HG03354 (cell line): Measurements from ENCODE around the gene LUC7L.
"Not testable (repeated sequence)": the region's sequence is repeated elsewhere in the genome, so short reads cannot be mapped to it uniquely, and the experiment has no call there.

Experiments used
- ATAC-seq: cut with Tn5 transposase; IDR thresholded peaks from one replicate; pipeline ENCODE4 v1.9.1; 2021; ENCODE audit warnings: mild to moderate bottlenecking; ENCODE audit not compliant: unreplicated experiment, poor library complexity, severe bottlenecking

Gene LUC7L, protein sequence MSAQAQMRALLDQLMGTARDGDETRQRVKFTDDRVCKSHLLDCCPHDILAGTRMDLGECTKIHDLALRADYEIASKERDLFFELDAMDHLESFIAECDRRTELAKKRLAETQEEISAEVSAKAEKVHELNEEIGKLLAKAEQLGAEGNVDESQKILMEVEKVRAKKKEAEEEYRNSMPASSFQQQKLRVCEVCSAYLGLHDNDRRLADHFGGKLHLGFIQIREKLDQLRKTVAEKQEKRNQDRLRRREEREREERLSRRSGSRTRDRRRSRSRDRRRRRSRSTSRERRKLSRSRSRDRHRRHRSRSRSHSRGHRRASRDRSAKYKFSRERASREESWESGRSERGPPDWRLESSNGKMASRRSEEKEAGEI

DNA sequence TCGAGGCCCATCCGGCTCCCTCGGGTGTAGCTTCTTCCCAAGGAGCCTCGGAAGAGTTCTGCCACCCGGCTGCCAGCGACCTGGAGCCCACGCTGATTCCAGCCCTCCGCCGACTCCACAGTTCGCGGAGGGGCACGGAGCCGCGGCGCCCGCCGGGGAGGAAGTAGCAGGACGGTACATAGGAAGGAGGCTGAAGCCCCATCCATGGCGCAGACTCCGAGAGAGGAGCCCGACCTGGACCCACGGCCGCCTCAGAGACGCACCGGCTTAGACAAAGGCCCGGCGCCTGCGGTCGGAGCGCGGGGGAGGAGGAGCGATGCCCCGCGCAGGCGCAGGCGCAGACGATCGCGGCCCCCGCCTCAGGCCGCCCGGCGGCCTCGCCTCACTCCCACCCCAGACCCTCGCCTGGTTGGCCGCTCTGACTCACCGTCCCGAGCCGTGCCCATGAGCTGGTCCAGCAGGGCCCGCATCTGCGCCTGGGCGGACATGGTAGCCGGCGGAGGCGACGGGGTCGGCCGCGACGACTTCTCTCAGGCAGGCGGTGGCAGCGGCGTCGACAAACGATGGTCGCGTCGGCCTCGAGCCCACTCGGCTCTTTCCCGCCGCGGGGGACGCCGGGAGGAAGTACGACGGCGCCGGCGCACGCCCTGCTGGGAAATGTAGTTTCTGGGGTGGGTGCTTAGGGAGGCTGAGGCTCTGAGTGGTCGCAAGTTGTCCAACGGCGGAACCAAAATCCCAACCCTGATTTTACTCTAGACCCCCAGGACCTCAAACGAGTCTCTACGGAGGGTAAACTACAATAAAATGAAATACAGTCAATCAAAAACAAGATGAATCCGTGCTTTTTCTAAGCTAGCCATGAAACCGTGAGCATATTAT is at the start of gene LUC7L:
Gene LUC7L (minus strand): TSS at position 598 of the 879 bp plus-strand sequence. CDS start 110 bp downstream, at position 488.
- peak; percentile 84 for ATAC-seq

DNA sequence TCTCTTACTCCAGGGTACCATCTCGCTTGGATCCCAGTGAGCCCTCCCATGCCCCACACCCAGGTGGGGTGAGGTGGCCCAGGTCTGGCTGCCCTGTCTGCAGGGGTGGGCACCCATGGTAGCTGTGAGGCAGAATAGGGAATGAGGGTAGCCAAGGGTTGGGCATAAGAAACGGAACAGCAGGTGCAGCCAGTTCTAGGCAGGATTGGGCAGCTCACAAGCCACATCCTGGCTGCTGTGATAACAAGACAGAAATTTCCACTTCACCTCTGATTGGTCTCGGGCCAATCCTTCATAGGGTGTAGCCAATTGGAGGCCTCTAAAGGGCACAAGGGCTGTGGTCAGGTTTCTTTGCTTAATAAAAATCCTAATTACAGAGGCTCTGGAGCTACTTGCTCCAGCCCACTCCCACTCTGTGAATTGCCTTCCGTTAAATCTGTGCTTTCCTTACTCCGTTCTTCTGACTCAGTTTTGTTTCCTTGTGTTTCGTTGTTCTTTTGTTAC is 49.7 kb upstream of the LUC7L start:
- no peak for ATAC-seq

DNA sequence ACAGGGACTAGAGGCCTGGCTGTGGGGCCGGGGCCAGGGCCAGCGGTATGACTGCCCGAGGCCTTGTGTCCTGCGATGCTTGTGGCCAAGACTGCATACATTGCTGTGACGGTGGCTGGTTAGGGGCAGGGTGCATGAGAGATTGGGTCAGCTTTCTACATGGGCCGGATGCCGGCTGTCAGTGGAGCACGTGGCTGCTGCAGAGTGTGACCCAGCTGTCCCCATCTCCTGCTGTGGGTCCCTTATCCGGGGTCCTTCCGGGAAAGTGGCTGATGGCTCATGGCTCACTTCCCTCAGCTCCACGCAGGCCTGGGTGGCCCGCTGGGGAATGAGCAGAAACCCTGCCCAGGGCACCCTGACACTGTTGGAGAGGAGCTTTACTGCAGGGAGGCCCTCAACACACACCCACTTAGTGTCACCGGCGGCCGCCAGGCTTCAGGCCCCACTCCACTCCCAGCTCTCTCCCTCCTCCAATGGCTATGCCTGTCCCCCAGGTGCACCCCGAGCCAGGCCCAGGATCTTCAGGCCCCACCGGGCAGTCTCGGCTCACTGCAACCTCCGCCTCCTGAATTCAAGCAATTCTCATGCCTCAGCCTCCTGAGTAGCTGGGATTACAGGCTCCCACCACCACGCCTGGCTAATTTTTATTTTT is 47.3 kb upstream of the LUC7L start:
- ATAC-seq: no peak

DNA sequence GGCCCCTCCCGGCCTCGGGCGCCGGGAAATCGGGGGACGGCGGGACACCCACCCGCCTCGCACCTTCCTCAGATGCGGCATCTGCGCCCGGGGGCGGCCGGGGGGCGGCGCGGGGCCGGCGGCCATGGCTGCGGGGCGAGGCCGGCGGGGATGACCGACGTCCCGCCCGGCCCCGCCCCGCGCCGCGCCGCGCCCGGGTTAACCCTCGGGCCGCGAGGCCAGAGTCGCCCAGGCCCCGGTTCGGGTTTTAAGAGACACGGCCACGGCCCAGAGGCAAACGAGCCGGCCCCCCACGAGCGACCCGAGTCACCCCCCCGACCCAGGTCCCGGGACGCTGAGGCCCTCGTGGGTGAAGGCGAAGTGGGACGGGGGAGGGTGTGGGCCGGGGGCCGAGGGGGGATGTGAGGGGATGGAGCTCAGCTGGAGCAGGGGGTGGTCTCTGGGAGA is 46.6 kb upstream of the LUC7L start, which contains the start of gene RGS11:
Gene RGS11 (minus strand): TSS at position 159 of the 447 bp plus-strand sequence. CDS start 33 bp downstream, at position 126.
- ATAC-seq: no peak

DNA sequence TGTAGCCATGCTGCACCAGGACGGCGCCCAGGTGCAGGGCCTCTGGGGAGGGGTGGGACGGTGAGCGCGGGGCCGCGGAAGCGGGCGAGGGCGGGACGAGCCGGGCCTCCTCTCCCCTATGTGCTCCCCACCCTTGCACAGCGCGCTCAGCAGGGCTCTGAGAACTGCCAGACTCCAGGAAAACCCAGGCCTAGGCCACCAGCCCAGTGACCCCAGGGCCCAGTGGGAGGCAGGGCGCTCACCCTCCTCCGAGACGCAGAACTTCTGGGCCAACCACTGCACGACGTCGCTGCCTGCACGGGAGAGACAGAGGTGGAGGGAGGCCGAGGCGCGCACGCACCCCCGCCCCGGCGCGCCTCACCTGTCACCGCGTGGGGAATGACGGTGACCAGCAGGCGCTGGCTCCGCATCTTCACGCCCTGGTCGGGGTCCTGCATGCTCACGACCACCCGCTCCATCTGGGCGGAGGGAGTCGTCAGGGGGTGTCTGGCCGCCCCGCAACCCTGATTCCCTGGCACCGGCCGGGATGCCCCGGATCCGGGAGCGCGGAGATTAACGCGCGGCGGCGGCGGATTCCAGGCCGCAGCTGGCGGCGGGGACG is 45.9 kb upstream of the LUC7L start:
- ATAC-seq: no peak

DNA sequence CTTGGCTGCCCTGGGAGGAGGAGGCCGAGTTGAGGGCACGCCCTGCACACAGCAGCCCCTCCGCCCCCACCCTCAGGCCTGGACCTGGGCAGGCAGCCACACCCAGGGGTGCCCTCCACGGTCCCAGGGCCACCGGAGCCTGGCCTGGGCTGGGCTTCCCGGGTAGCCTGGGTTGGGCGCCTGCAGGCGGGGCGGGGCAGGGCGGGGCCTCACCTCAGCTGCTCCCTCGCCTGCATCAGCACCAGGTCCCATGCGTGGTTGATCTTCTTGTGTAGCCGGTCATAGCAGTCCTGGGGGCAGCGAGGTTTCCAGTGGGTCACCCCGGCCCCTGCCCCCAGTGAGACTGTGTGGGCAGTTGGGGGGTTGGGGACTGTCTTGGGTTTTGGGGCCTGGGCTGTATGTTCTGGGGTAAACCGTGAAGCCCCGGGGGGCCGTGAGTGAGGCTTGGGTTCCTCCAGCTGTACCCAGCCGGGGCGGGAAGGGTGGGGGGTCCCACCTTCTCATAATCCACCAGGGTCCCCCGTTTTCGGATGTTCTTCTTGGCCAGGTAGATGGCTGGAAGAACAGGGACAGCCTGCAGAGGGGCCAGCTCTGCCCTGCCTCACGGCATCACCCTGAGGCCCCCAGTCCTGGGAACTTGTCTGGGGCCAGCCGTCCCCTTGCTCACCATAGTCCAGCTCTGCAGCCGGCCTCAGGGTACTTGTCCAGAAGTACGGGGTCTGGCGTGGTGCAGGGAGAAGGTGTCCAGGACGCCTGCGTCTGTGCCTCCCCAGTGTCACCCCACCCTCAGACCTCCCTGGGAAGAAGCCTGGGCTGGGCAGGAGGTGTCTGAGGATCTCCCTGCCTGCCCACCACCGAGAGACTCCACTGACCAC is 44.5 kb upstream of the LUC7L start:
- ATAC-seq: no peak

DNA sequence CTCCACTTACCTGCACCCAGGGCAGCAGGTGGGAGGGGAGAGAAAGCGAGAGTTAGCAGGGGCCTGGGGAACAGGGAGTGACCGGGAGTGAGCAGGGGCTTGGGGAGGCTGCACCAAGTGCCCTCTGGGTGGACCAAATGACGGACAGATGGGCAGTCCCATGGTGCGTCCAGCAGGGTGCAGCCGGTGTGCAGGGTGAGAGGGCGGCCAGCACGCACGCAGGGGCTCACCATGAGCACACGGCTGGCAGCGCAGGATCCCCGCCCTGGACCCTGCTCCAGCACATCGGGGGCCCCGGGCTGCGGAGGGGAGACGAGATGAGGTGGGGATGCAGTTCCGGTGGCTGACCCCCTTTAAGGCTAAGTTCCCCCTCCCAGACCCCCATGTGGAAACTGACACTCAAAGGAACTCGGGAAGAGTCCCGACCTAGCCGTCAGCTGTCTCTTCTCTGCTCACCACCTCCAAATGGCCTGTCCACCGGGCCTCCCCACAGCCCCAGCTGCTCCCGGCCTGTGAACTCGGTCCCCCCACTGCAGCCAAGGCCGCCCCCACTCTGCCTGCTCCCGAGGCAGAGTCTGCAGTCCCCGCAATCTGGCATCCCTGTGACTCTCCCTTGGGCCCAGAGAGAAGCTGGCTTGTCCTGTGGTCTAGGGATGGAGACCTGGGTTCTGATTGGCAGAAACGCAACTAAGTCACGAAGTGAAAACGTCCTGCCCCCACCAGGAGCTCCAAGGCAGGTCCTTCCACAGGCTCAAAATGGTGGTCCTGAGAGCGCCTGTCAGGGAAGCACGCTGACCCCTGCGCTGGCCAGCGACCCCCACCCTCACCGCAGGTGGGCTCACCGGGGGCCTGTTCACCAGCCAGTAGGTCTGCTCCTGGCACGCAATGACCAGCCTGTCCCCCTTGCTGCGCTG is 43.6 kb upstream of the LUC7L start:
- no peak for ATAC-seq

DNA sequence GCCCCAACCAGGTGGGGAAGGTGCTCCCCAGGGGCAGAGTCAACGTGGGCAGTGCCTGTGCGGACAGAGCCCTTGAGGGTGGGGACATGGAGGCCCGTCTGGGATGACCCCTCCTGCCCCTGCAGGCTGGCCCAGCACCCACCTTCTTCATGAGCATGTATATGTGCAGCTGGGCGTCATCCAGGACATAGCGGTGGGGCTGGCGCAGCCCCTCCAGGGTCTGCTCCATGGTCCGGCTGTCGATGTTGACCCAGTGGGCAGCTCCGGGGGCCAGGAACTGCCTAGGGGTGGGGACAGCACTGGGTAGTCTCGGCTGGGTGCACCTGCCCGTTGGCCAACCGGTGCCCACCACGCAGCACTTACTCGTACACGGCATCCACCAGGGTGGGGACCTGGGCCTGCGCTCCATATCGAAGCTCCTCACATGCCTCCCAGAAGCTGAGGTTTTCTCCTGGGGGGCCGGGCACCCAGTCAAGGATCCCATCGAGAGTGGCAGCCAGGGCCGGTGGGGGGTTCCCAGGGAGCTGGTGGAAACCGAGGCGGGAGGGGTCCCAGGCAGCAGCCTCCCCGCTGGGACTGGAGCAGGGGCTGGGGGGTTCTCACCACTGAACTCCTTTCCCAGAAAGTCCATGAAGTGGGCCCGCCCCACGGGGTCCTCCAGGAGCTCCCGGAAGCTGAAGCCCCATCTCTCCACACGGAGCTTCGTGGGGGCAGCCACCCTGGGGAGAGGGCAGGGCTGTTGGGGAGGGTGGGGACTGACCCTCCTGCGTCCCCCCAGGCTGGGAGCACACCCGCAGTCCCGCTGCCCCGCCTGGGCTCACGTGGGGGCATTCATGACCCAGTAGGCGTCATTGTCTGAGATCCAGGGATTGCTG is 41.4 kb upstream of the LUC7L start:
- no peak for ATAC-seq

DNA sequence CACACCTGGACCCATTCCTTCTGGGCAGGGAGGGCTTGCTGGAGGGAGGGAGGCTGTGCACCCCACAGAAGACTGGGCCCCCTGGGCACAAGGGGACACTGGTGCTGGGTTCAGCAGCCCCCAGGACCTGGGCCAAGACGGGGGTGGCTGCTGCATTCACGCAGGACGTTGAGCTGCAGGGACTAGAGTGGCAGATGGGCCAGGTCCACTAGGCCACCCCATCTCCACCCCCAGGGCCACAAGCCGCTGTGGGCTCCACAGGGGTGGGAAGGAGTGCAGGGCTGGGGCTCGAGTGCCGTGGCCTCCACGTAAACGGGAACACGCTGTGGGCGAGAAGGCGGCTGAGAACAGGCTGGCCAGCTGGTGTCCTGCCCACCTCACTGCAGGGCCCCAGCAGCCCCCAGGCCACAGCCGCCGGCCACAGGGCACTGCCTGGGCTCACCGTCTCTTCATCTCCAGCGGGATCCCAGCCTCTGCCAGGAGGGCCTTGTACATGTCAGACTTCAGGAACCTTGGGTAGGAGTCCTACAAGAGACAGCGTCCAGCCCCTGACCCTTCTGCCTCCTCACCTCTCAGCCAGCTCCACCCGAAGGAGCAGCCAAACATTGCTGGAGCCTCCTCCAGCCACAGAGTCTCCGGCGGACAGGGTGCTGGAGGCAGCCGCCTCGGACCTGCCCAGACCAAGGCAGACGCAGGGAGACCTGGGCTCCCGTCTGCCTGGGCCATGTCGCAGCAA is 40.0 kb upstream of the LUC7L start:
- no peak for ATAC-seq

DNA sequence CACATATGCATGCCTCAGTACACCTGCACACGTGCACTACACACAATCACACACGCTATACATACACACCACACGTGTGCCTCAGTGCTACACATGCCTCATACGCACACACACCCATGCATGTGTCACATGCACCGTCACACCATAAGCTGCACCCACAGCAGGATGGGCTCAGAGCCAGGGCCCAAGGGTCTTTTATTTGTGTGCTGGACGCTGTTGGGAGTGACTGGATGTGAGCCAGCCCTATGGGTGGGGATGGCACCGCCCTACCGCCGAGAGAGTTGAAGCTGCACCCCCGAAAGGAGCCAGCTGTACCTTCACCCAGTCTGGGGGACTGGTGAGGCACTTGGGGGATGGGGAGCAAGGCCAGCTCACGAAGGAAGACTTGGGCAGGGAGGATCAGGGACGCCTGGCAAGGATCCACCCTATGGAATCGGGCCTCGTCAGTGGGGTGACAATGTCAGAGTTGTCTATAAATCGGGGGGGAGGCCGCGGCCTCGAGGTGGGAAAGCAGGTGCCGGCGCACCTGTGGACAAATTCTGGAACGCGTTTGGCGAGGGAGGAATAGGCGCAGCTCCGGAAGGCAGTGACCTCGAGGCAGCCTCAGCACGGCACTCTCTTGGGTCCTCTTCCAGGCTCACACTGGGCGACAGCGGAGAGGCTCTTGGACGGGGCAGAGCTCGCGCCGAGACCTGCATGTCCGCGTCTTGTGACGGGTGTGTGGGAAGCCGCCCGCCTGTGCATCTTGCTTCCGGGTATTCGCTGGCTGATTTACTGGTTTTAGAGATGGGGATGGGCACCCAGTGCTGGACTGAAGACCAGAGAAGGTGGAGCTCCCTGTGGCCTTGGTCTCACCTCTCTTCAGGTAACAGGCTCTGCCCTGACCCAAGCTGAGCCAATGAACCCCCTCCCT is 39.1 kb upstream of the LUC7L start:
- no peak for ATAC-seq

DNA sequence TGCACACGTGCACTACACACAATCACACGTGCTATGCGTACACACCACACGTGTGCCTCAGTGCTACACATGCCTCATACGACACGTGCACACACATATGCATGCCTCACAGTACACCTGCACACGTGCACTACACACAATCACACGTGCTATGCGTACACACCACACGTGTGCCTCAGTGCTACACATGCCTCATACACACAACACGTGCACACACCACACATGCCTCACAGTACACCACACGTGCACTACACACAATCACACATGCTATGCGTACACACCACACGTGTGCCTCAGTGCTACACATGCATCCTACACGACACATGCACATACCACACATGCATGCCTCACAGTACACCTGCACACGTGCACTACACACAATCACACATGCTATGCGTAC is 38.3 kb upstream of the LUC7L start:
- not testable (repeated sequence) for ATAC-seq

DNA sequence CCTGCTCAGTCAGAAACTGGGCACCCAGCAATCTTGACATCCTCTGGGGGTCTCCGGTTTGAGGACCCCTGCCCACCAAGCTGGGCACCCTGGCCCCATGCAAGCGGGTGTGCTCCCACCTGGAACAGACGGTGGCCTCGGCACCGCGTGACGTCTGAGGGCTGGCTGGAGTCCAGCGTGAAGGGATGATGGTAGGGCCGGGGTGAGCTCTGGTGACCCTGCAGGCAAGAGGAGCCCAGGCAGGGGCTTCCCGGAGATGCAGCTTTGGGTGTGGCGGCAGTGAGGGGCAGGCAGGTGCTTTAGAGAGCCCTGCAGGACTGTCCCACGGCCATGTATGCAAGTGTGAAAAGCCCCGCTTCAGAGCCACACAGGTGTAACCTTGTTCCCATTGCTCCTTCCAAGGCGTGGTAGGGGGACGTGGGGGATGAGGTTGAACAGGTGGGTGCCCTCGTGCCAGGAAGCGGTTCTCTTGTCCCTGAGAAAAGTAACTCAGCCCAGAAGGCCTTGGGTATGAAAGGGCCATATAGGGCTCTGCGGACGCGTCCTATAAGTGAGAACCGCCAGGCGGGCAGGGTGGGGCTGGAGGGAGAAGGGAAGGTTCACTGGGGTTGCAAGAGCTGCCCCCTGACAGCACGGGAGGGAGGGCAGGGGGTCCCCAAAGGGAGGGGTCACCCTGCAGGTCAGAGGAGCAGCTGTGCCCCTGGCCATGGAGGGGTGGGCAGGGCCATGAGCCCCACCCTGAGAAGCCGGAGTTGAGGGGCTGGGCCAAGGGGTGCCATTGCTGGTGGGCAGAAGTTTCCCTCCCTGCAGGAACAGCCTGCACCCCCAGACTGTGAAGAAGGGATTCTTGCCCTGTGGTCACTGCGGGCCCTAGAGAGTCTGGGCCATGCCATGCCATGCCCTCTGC is 37.3 kb upstream of the LUC7L start:
- no peak for ATAC-seq

DNA sequence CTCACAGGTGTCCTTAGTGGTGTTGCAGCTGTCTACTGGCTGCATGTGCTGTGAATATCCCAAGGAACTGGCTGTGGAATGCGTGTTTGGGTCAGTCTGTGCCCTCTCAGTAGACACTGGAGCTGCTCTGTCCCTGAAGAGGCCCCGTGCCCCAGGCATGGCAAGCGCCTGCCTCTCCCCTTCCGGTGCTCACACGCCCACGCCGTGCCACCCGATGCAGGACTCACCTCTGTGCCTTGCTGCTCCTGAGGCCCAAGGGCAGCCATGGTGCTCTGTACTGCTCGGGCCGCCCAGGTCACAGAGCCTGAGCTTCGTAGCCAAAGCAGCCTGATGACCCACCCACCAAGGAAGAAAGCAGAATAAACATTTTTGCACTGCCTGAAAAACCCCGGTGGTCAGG is 36.5 kb upstream of the LUC7L start:
- no peak for ATAC-seq

DNA sequence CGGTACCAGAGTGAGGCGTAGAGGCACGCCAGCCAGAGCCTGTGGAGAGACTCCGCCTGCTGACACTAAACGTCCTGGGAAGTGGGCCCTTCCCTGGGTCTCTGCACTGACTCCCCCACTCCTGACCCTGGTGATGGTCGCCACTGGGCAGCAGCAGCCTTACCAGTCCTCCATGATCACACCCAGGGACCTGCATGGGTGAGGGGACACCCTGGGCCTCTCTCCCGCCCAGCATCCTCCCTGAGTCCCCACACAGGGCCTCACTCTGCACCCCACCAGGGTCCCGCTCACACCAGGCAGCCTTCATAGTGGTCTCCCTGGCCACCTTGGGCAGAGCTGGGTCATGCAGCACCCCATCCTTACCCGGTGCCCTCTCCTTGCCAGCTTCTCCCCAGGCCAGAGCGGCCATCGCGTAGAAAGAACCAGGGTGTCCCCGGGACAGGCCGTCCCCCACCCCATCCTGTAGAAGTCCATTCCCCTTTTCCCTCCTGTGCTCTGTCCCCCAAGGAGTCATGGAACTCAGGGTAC is 35.8 kb upstream of the LUC7L start:
- ATAC-seq: no peak
